K562 (cell line): ENCODE data around the gene AGXT. TPM values are rescaled to one million over a fixed set of nuclear protein-coding genes. Genes with fewer than 3 reads are reported as not detected.

ENCODE experiments used
- ATAC-seq: fragments of 200-7000 bp; cut with Tn5 transposase; 3 replicates; pipeline ENCODE4 v1.9.1; 2020; ENCODE audit warnings: moderate library complexity
- BruUV-seq: library from RNA; stranded (reverse); fragments of 400-500 nt; replicated peaks from 2 replicates; lab custom pipeline; 2021; lab: Mats Ljungman, UMichigan
- CTCF ChIA-PET: fragments of 300-600 bp; formaldehyde crosslinking; extraction: SDS; loops from one replicate; lab custom pipeline; 2021; ENCODE audit warnings: low intra/inter-chr PET ratio; lab: Yijun Ruan, JAX
- POLR2A ChIA-PET: fragments of 300-600, 350-650 bp; sonication (Branson Sonifier 250); formaldehyde crosslinking; extraction: SDS; loops from one replicate; lab custom pipeline; 2021; ENCODE audit warnings: antibody characterized with exemption, inconsistent platforms; lab: Yijun Ruan, JAX
- DNase-seq, 4 experiments: peaks; one replicate each; pipeline versions ENCODE4 v3.0.0 to v3.0.0-alpha.2; 2011 to 2018; ENCODE audit warnings: low spot score in 3 of 4, mixed read lengths in 3 of 4; ENCODE audit errors: extremely low read depth in 1 of 4
- FAIRE-seq: peaks from 2 replicates; lab custom pipeline; 2011; peaks lifted over from hg19 to GRCh38; lab: Jason Lieb, UNC
- H2AFZ ChIP-seq: 2 replicates; pipeline ENCODE4 v1.6.0; 2011; ENCODE audit warnings: low read depth, low read length, control low read depth, inconsistent platforms
- H3K27ac ChIP-seq: fragments of 200-600 bp; 3 replicates; pipeline ENCODE4 v1.8.0; 2011; ENCODE audit warnings: low read depth, mild to moderate bottlenecking, control low read depth, inconsistent platforms, low read length, moderate library complexity, mixed read lengths; ENCODE audit errors: extremely low read depth
- H3K27me3 ChIP-seq, 2 experiments: fragments of 300-600 bp in 1 of 2; 2 replicates in 1 of 2; 3 replicates in 1 of 2; pipeline versions ENCODE4 v1.6.0 to v1.8.0; 2011; ENCODE audit warnings: inconsistent platforms in 2 of 2, low read length in 2 of 2, mild to moderate bottlenecking in 1 of 2, mixed read lengths in 1 of 2, moderate library complexity in 1 of 2; ENCODE audit not compliant: control insufficient read depth in 2 of 2, insufficient read depth in 2 of 2
- H3K36me3 ChIP-seq: fragments of 300-600 bp; 3 replicates; pipeline ENCODE4 v1.8.0; 2011; ENCODE audit warnings: mild to moderate bottlenecking, low read length, inconsistent platforms; ENCODE audit not compliant: control insufficient read depth, insufficient read depth
- H3K4me1 ChIP-seq, 2 experiments: fragments of 200-600 bp in 1 of 2; replicated peaks in 1 of 2; 2 replicates in 1 of 2; 3 replicates in 1 of 2; pipeline versions ENCODE4 v1.5.1 to v1.8.0; 2011; ENCODE audit warnings: inconsistent platforms in 2 of 2, low read length in 2 of 2, mild to moderate bottlenecking in 1 of 2, mixed read lengths in 1 of 2, moderate library complexity in 1 of 2; ENCODE audit not compliant: control insufficient read depth in 2 of 2, insufficient read depth in 2 of 2
- H3K4me2 ChIP-seq: 2 replicates; pipeline ENCODE4 v1.6.1; 2011; ENCODE audit warnings: low read length, control low read depth, inconsistent platforms, mixed read lengths; ENCODE audit not compliant: insufficient read depth
- H3K4me3 ChIP-seq: fragments of 200-600 bp; sonication (generic), shearing (Covaris generic); 2 replicates; pipeline ENCODE4 v1.5.1; 2016; ENCODE audit warnings: control low read depth, inconsistent platforms
- H3K79me2 ChIP-seq: fragments of 200-600 bp; 3 replicates; pipeline ENCODE4 v1.8.0; 2011; ENCODE audit warnings: low read length, inconsistent platforms; ENCODE audit not compliant: control insufficient read depth, insufficient read depth
- H3K9ac ChIP-seq, 2 experiments: 2 replicates each; pipeline versions ENCODE4 v1.6.0 to v1.6.1; 2011; ENCODE audit warnings: low read depth in 2 of 2, low read length in 2 of 2, control low read depth in 1 of 2, inconsistent platforms in 1 of 2, mild to moderate bottlenecking in 1 of 2, mixed read lengths in 1 of 2; ENCODE audit not compliant: insufficient read depth in 1 of 2
- H3K9me1 ChIP-seq: one replicate; pipeline ENCODE4 v1.6.0; 2011; ENCODE audit warnings: inconsistent platforms, mild to moderate bottlenecking, low read length, moderate library complexity; ENCODE audit not compliant: control insufficient read depth, insufficient read depth
- H3K9me3 ChIP-seq: replicated peaks from 2 replicates; pipeline ENCODE4 v1.5.1; 2011; ENCODE audit warnings: low read depth, low read length, inconsistent platforms; ENCODE audit not compliant: control insufficient read depth, insufficient read depth
- H4K20me1 ChIP-seq: replicated peaks from 2 replicates; pipeline ENCODE4 v1.6.1; 2011; ENCODE audit warnings: low read length, inconsistent platforms, mixed read lengths; ENCODE audit not compliant: control insufficient read depth, insufficient read depth
- FOXJ3 ChIP-seq: sonication (generic); formaldehyde crosslinking; IDR thresholded peaks from 2 replicates; pipeline ENCODE4 v1.4.0; 2020; ENCODE audit warnings: mild to moderate bottlenecking, missing genetic modification reagents
- MCM3 ChIP-seq: fragments of 450-650 bp; IDR thresholded peaks from 2 replicates; pipeline ENCODE4 v1.6.1; 2016
- NR3C1 ChIP-seq: sonication (generic); formaldehyde crosslinking; IDR thresholded peaks from 2 replicates; pipeline ENCODE4 v1.8.1; 2022; ENCODE audit warnings: missing genetic modification reagents
- NRF1 ChIP-seq, 2 experiments: fragments of 450-650 bp; IDR thresholded peaks in 1 of 2; conservative IDR thresholded peaks in 1 of 2; 2 replicates each; pipeline ENCODE4 v1.6.1; 2014; ENCODE audit warnings: mild to moderate bottlenecking in 2 of 2
- PPARD ChIP-seq: fragments of 250-450 bp; sonication (Bioruptor Pico); IDR thresholded peaks from 2 replicates; pipeline ENCODE4 v1.8.0; 2022; ENCODE audit warnings: inconsistent platforms, mild to moderate bottlenecking, moderate library complexity
- ZNF197 ChIP-seq: fragments of 200-800 bp; sonication (Bioruptor generic); IDR thresholded peaks from 2 replicates; pipeline ENCODE4 v1.6.1; 2016; ENCODE audit warnings: low read depth, missing genetic modification characterization, missing compliant biosample characterization
- WGBS: fragments of 100-300 bp; shearing (Covaris generic); methylation state at CpG from one replicate; pipeline ENCODE4 v1.1.6; 2016; ENCODE audit warnings: low coverage, mixed read lengths; ENCODE audit not compliant: insufficient coverage; ENCODE audit errors: missing lambda C conversion rate; 5-methylcytosine and 5-hydroxymethylcytosine counted together
- in situ Hi-C: fragments of 300-500 bp; cut with MboI; formaldehyde crosslinking; loops from 4 replicates; pipeline ENCODE4 v1.15.0; 2018; ENCODE audit warnings: inconsistent platforms, mixed read lengths
- intact Hi-C: fragments of 100-400 bp; cut with micrococcal nuclease; formaldehyde crosslinking; loops from 2 replicates; pipeline ENCODE4 v1.14.2; 2022
- polyA plus RNA-seq, 8 experiments: library from polyadenylated mRNA; depleted of rRNA in 4 of 8; stranded (reverse) in 5 of 8; unstranded in 3 of 8; fragments of >200 nt; fragmentation: Nextera tagmentation in 2 of 8; fragmentation: Illumina TruSeq in 1 of 8; extraction: Ambion mirVana in 2 of 8; extraction: Trizol in 1 of 8; gene quantifications; 2 replicates each; pipeline versions ENCODE4 v1.2.1 to v1.2.3, GENCODE V29; 2011 to 2014; ENCODE audit warnings: inconsistent platforms in 1 of 8, missing spikeins in 1 of 8
- total RNA-seq, 7 experiments: library from RNA; depleted of rRNA in 6 of 7; stranded (reverse); fragments of >200 nt in 6 of 7; fragmentation: Illumina TruSeq in 2 of 7; extraction: Trizol in 2 of 7; gene quantifications; 2 replicates each; pipeline versions ENCODE4 v1.2.1 to v1.2.3, GENCODE V29; 2011 to 2021; ENCODE audit warnings: low replicate concordance in 1 of 7
- TF ChIP-seq, protein P1 (sequence below), 3 experiments: IDR thresholded peaks in 2 of 3; conservative IDR thresholded peaks in 1 of 3; 2 replicates each; pipeline ENCODE4 v1.5.1; 2011 to 2012; ENCODE audit warnings: low read length in 3 of 3, mild to moderate bottlenecking in 3 of 3, control low read depth in 2 of 3, improper control_type of control experiment in 1 of 3, inconsistent platforms in 1 of 3, low read depth in 1 of 3, mixed read lengths in 1 of 3, moderate library complexity in 1 of 3; ENCODE audit not compliant: insufficient read depth in 2 of 3

AGXT gene
- total and polyA plus RNA-seq, 9 of the 15 experiments (the other 6 are each of a cell fraction or from before 2014, with no cell fraction given) = 0.18 TPM; not detected in 8

DNA sequence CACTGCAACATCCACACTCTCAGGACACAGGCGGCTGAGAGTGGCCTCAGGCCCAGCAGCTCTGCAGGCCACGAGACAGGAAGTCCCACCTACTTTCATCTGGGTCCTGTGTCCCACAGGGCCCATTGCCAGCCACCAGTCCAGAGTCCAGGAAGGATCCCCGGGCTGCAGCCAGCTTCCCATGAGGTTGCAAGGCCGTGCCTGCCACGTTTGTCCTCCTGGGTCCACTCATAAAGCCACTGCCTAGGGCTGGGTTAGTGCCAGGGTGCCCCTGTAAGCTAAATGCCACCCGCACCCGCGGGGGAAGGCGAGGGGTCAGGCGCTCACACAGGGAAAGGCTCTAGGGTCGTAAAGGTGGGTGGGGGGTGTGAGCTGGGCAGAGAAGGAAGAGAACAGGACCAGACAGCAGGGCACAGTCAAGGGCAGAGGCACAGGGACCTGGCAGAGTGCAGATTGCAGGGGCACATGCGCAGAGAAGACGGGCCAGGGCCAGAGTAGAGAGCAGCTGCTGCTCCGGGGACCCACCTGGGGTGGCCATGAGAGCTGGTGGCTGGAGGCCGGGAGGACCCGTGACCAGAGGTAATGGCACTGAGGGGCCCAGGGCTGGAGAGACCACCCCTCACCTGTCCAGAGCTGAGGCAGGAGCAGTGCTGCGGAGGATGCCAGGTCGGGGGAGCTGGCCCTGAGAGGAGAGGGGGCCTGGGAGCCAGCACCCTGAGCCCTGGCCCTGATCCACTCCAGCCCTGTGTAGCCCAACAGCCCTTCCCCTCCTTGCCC lies 8.0 kb downstream of the AGXT start:
- no peak overlapping the region for H3K9ac ChIP-seq
- peaks cover 3 to 56% of the 10 kb centered on the region in 2 experiments; a peak in 3 of 5 replicates for H3K27me3 ChIP-seq
- H3K9me3 ChIP-seq = no peaks in the 10 kb centered on the region
- ChIA-PET CTCF (no interaction called here), POLR2A (no interaction called here)
- no peak overlapping the region for H3K4me3 ChIP-seq
- in situ Hi-C loops (no loop called here), intact Hi-C loops (no loop called here)
- no peaks in the 10 kb centered on the region for H3K9me1 ChIP-seq
- WGBS = 0% methylated on average over 5 of the region's 18 CpGs
- H2AFZ ChIP-seq = no peak overlapping the region
- H3K36me3 ChIP-seq = no peaks in the 10 kb centered on the region
- no peaks in the 10 kb centered on the region for H3K79me2 ChIP-seq
- TF ChIP-seq PPARD (CRISPR knock-in tag) (no peak), FOXJ3 (CRISPR knock-in tag) (no peak), NR3C1 (CRISPR knock-in tag) (no peak), NRF1 (conservative IDR thresholded peaks at IDR 0.05 in 1 of 2, IDR thresholded peaks at IDR 0.05 in 1 of 2) (peak; percentile 14 to 23; a peak in 1 of 4 replicates), ZNF197 (CRISPR knock-in tag) (no peak), MCM3 (no peak)
- TF ChIP-seq, protein P1, sequence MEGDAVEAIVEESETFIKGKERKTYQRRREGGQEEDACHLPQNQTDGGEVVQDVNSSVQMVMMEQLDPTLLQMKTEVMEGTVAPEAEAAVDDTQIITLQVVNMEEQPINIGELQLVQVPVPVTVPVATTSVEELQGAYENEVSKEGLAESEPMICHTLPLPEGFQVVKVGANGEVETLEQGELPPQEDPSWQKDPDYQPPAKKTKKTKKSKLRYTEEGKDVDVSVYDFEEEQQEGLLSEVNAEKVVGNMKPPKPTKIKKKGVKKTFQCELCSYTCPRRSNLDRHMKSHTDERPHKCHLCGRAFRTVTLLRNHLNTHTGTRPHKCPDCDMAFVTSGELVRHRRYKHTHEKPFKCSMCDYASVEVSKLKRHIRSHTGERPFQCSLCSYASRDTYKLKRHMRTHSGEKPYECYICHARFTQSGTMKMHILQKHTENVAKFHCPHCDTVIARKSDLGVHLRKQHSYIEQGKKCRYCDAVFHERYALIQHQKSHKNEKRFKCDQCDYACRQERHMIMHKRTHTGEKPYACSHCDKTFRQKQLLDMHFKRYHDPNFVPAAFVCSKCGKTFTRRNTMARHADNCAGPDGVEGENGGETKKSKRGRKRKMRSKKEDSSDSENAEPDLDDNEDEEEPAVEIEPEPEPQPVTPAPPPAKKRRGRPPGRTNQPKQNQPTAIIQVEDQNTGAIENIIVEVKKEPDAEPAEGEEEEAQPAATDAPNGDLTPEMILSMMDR (IDR thresholded peaks at IDR 0.05 in 2 of 3, conservative IDR thresholded peaks at IDR 0.05 in 1 of 3; ENCODE audit: insufficient read depth in 2 of 3, low read depth in 1 of 3, low read length in 3 of 3) = no peak
- no peak overlapping the region for H3K4me2 ChIP-seq
- H3K4me1 ChIP-seq = no peaks in the 10 kb centered on the region; a peak in 2 of 5 replicates
- no TSS peak for BruUV-seq
- ATAC-seq (no peak), FAIRE-seq (no peak), DNase-seq (no peak)
- H3K27ac ChIP-seq = no peak overlapping the region
- no peaks in the 10 kb centered on the region for H4K20me1 ChIP-seq
